C4-2B (cell line): ENCODE measurements around the gene PPP3CA.

Source experiments
- ZFX ChIP-seq: fragments of 450-650 bp; IDR thresholded peaks from 2 replicates; pipeline ENCODE4 v1.6.1; 2017
- TF ChIP-seq, protein P1 (sequence below): fragments of 450-650 bp; conservative IDR thresholded peaks from 2 replicates; pipeline ENCODE4 v1.5.1; 2017; ENCODE audit warnings: mild to moderate bottlenecking

GRCh38 chr4:101066626-101067170, 280.6 kb downstream of the PPP3CA start:
- TF ChIP-seq, protein P1, sequence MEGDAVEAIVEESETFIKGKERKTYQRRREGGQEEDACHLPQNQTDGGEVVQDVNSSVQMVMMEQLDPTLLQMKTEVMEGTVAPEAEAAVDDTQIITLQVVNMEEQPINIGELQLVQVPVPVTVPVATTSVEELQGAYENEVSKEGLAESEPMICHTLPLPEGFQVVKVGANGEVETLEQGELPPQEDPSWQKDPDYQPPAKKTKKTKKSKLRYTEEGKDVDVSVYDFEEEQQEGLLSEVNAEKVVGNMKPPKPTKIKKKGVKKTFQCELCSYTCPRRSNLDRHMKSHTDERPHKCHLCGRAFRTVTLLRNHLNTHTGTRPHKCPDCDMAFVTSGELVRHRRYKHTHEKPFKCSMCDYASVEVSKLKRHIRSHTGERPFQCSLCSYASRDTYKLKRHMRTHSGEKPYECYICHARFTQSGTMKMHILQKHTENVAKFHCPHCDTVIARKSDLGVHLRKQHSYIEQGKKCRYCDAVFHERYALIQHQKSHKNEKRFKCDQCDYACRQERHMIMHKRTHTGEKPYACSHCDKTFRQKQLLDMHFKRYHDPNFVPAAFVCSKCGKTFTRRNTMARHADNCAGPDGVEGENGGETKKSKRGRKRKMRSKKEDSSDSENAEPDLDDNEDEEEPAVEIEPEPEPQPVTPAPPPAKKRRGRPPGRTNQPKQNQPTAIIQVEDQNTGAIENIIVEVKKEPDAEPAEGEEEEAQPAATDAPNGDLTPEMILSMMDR = no peak
- no peak for TF ChIP-seq ZFX
